HEK293T (cell line): Measurements from ENCODE around the gene MSMB.
A peak's percentile ranks its signal among the peaks of the same experiment; 100 is the strongest.
"Not testable (repeated sequence)": the region's sequence is repeated elsewhere in the genome, so short reads cannot be mapped to it uniquely, and the experiment has no call there.

Experiments
- CTCF ChIA-PET: fragments of 350-600 bp; formaldehyde crosslinking; extraction: SDS; loops from one replicate; lab custom pipeline; 2021; ENCODE audit warnings: antibody characterized with exemption, inconsistent platforms; lab: Yijun Ruan, JAX
- POLR2A ChIA-PET: fragments of 350-600 bp; formaldehyde crosslinking; extraction: SDS; loops from one replicate; lab custom pipeline; 2020; ENCODE audit warnings: antibody characterized with exemption, inconsistent platforms; lab: Yijun Ruan, JAX
- DNase-seq: peaks from one replicate; pipeline ENCODE4 v3.0.0; 2012; ENCODE audit warnings: mixed read lengths; ENCODE audit errors: extremely low spot score
- TF ChIP-seq, protein P1 (sequence below): fragments of 450-650 bp; IDR thresholded peaks from 2 replicates; pipeline ENCODE4 v1.6.1; 2016

MSMB gene

DNA sequence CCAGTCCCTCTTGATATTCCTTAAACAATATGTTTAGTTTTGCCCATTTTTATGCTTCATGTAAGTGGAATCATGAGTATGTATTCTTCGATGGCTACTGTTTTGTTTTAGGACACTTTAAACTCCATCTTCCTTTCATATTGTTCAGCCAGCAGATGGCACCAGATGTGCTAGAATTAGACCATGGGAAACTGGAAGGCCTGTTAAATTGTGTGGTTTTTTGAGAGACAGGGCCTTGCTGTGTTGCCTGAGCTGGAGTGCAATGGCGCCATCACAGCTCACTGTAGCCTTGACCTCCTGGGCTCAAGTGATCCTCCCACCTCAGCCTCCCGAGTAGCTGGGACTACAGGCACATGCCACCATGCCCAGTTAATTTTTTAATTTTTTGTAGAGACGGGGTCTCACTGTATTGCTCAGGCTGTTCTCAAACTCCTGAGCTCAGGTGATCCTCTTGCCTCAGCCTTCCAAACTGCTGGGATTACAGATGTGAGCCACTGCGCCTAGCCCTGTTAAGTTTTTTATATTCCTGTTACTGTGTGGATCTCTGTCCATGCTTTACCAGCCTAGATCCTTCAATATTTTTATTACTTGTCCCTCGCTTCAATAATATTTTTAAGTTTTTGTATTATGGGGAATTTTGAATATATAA, 62.4 kb downstream of the MSMB start:
- CTCF ChIA-PET, POLR2A ChIA-PET, DNase-seq: not testable (repeated sequence)

More for the DNA sequence above, 62.4 kb downstream of the MSMB start:
- TF ChIP-seq, protein P1, sequence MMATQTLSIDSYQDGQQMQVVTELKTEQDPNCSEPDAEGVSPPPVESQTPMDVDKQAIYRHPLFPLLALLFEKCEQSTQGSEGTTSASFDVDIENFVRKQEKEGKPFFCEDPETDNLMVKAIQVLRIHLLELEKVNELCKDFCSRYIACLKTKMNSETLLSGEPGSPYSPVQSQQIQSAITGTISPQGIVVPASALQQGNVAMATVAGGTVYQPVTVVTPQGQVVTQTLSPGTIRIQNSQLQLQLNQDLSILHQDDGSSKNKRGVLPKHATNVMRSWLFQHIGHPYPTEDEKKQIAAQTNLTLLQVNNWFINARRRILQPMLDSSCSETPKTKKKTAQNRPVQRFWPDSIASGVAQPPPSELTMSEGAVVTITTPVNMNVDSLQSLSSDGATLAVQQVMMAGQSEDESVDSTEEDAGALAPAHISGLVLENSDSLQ = peak; percentile 55
